HEK293T (cell line): ENCODE results near the gene SECISBP2.

Source experiments
- ARNT ChIP-seq: fragments of 450-650 bp; IDR thresholded peaks from 2 replicates; pipeline ENCODE4 v1.6.1; 2017; ENCODE audit warnings: mild to moderate bottlenecking
- CTBP1 ChIP-seq: fragments of 450-650 bp; IDR thresholded peaks from 2 replicates; pipeline ENCODE4 v1.6.1; 2016; ENCODE audit warnings: borderline replicate concordance
- ELF4 ChIP-seq: fragments of 450-650 bp; IDR thresholded peaks from 2 replicates; pipeline ENCODE4 v1.6.1; 2017; ENCODE audit warnings: antibody characterized with exemption
- FOXK2 ChIP-seq: fragments of 450-650 bp; IDR thresholded peaks from 2 replicates; pipeline ENCODE4 v1.6.1; 2016; ENCODE audit warnings: mild to moderate bottlenecking
- FOXM1 ChIP-seq: fragments of 450-650 bp; IDR thresholded peaks from 2 replicates; pipeline ENCODE4 v1.6.1; 2017; ENCODE audit warnings: mild to moderate bottlenecking, borderline replicate concordance
- SP1 ChIP-seq: fragments of 450-650 bp; IDR thresholded peaks from 2 replicates; pipeline ENCODE4 v1.6.1; 2017
- ZNF384 ChIP-seq: fragments of 450-650 bp; IDR thresholded peaks from 2 replicates; pipeline ENCODE4 v1.6.1; 2016

DNA sequence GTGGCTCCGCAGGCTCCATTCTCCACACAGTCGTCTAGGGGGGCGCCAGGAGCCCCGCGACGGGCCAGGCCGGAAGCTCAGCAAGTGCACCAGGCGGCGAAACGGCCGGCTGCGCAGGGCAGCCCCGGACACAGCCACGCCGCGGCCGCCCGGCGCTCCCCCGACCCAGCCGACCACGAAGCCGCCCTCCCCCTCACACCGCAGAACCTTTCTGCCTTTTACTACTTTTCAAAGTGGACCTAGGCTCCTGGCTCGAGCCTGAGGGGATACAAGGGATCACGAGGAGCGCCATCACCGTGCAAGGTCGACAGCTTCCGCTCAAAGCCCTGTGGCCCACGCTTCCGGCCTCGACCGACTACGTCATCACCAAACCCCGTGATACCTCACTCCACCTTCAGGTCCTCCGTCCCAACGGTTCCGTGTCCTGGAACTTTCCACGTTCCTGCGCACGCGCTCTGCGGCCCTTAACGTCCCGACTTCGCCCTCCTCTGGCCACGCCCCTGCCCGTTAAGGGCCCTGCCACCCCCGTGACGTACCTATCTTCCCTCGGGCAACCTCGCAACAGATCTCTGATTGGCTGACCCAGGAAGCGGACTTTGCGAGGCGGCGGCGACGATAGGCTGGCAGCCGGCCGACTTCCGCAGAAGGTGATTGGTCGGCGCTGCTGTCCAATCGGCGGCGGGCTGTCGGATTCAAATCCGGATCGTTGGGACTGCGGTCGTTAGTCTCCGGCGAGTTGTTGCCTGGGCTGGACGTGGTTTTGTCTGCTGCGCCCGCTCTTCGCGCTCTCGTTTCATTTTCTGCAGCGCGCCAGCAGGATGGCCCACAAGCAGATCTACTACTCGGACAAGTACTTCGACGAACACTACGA, 7.6 kb upstream of the SECISBP2 start, which contains the start of gene CKS2:
- TF ChIP-seq SP1: no peak
- TF ChIP-seq CTBP1: no peak
- no peak for TF ChIP-seq ZNF384
- peak; percentile 93 for TF ChIP-seq FOXM1
- TF ChIP-seq FOXK2: no peak
- TF ChIP-seq ELF4: peak; percentile 93
- TF ChIP-seq ARNT: no peak
